Neural cell (in vitro differentiated cells): ENCODE measurements around the gene CXCL5. TPM values are rescaled to one million over a fixed set of nuclear protein-coding genes. Genes with fewer than 3 reads are reported as not detected.

Experiments
- H2AFZ ChIP-seq: fragments of 200-600, 300-800 bp; sonication (generic), shearing (Covaris generic); 2 replicates; pipeline ENCODE4 v1.6.0; 2014; ENCODE audit warnings: low read depth, mild to moderate bottlenecking, antibody characterized with exemption, low read length, moderate library complexity
- H3F3A ChIP-seq: fragments of 200-600 bp; shearing (Covaris generic); 2 replicates; pipeline ENCODE4 v1.6.1; 2016; ENCODE audit warnings: mild to moderate bottlenecking, moderate library complexity, mixed read lengths, antibody characterized with exemption, low read length; ENCODE audit not compliant: insufficient read depth, poor library complexity, severe bottlenecking
- H3K27ac ChIP-seq: fragments of 200-600, 300-800 bp; sonication (generic), shearing (Covaris generic); 2 replicates; pipeline ENCODE4 v1.5.1; 2014; ENCODE audit warnings: mild to moderate bottlenecking, low read length, moderate library complexity
- H3K27me3 ChIP-seq: fragments of 300-800, 200-600 bp; sonication (generic), shearing (Covaris generic); 2 replicates; pipeline ENCODE4 v1.6.0; 2014; ENCODE audit warnings: mild to moderate bottlenecking, low read depth, low read length, moderate library complexity; ENCODE audit not compliant: insufficient read depth
- H3K36me3 ChIP-seq: fragments of 300-800, 200-600 bp; sonication (generic), shearing (Covaris generic); 2 replicates; pipeline ENCODE4 v1.5.1; 2014; ENCODE audit warnings: mild to moderate bottlenecking, antibody characterized with exemption, low read length, moderate library complexity; ENCODE audit not compliant: insufficient read depth
- H3K4me2 ChIP-seq: fragments of 300-800, 200-600 bp; sonication (generic), shearing (Covaris generic); 2 replicates; pipeline ENCODE4 v1.6.0; 2014; ENCODE audit warnings: mild to moderate bottlenecking, low read length
- H3K4me3 ChIP-seq: fragments of 300-800, 200-600 bp; sonication (generic), shearing (Covaris generic); 2 replicates; pipeline ENCODE4 v1.5.1; 2014; ENCODE audit warnings: mild to moderate bottlenecking, low read length, moderate library complexity
- H3K79me2 ChIP-seq: fragments of 200-600 bp; shearing (Covaris generic); replicated peaks from 2 replicates; pipeline ENCODE4 v1.6.0; 2014; ENCODE audit warnings: mild to moderate bottlenecking, low read length, moderate library complexity; ENCODE audit not compliant: insufficient read depth
- H3K9ac ChIP-seq: fragments of 300-800, 200-600 bp; sonication (generic), shearing (Covaris generic); 2 replicates; pipeline ENCODE4 v1.6.1; 2016; ENCODE audit warnings: mild to moderate bottlenecking, low read length, mixed read lengths
- H3K9me2 ChIP-seq: fragments of 200-600 bp; shearing (Covaris generic); 2 replicates; pipeline ENCODE4 v1.6.1; 2016; ENCODE audit warnings: mild to moderate bottlenecking, low read length, mixed read lengths; ENCODE audit not compliant: insufficient read depth
- H3K9me3 ChIP-seq: fragments of 200-600, 300-800 bp; sonication (generic), shearing (Covaris generic); 2 replicates; pipeline ENCODE4 v1.6.1; 2016; ENCODE audit warnings: mild to moderate bottlenecking, mixed run types, low read length, moderate library complexity, mixed read lengths
- H4K20me1 ChIP-seq: fragments of 200-600 bp; shearing (Covaris generic); 2 replicates; pipeline ENCODE4 v1.6.1; 2016; ENCODE audit warnings: mild to moderate bottlenecking, mixed run types; ENCODE audit not compliant: insufficient read depth
- EP300 ChIP-seq: fragments of 450-650 bp; conservative IDR thresholded peaks from 2 replicates; pipeline ENCODE4 v1.6.1; 2014; ENCODE audit warnings: antibody characterized with exemption, mild to moderate bottlenecking, moderate library complexity; ENCODE audit not compliant: poor library complexity, severe bottlenecking
- EZH2 ChIP-seq: fragments of 200-600, 300-800 bp; shearing (Covaris generic), sonication (generic); IDR thresholded peaks from 2 replicates; pipeline ENCODE4 v1.6.1; 2014; ENCODE audit warnings: antibody characterized with exemption, low read length, borderline replicate concordance, mild to moderate bottlenecking; ENCODE audit not compliant: insufficient read depth, poor library complexity, severe bottlenecking
- MXI1 ChIP-seq: fragments of 450-650 bp; conservative IDR thresholded peaks from 2 replicates; pipeline ENCODE4 v1.6.1; 2014; ENCODE audit warnings: antibody characterized with exemption, mild to moderate bottlenecking; ENCODE audit not compliant: poor library complexity, severe bottlenecking
- POLR2AphosphoS5 ChIP-seq: IDR thresholded peaks from 2 replicates; pipeline ENCODE4 v1.6.1; 2012
- RAD21 ChIP-seq: fragments of 450-650 bp; conservative IDR thresholded peaks from 2 replicates; pipeline ENCODE4 v1.6.1; 2014; ENCODE audit warnings: antibody characterized with exemption, mild to moderate bottlenecking, moderate library complexity
- SMC3 ChIP-seq: fragments of 450-650 bp; conservative IDR thresholded peaks from 2 replicates; pipeline ENCODE4 v1.6.1; 2014; ENCODE audit warnings: antibody characterized with exemption, mild to moderate bottlenecking, moderate library complexity; ENCODE audit not compliant: poor library complexity
- TAF1 ChIP-seq: IDR thresholded peaks from 2 replicates; pipeline ENCODE4 v1.6.1; 2012; ENCODE audit warnings: low read depth
- polyA plus RNA-seq: library from polyadenylated mRNA; depleted of rRNA; stranded (reverse); fragments of >200 nt; gene quantifications from 2 replicates; pipeline ENCODE4 v1.2.3, GENCODE V29; 2014
- TF ChIP-seq, protein P1 (sequence below): fragments of 450-650 bp; IDR thresholded peaks from 2 replicates; pipeline ENCODE4 v1.5.1; 2014; ENCODE audit warnings: antibody characterized with exemption, mild to moderate bottlenecking, moderate library complexity; ENCODE audit not compliant: poor library complexity, severe bottlenecking
- TF ChIP-seq, protein P2 (sequence below): IDR thresholded peaks from 2 replicates; pipeline ENCODE4 v1.6.1; 2012; ENCODE audit warnings: borderline replicate concordance

CXCL5 gene
- polyA plus RNA-seq, 1 donor from 2014 or later: not detected

DNA sequence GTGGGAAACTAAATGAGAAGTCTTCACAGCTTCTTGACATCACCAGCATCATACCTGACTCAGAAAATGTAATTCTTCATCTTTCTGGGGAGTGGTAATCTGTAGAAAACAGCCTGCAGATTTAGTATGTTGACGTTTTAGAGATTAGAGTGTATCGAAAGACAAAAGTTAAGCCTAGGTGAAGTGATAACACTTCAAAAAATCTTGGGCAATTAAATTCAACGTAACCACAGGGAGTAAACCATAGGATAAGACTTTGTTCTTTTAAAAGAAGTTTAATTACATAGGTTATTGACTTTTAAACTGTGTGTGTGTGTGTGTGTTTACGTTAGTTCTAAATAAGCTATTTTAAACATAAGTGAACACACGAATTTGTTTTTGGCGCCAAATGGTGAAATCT is 1.8 kb upstream of the CXCL5 start:
- TF ChIP-seq SMC3: no peak
- TF ChIP-seq RAD21: no peak
- TF ChIP-seq, protein P1, sequence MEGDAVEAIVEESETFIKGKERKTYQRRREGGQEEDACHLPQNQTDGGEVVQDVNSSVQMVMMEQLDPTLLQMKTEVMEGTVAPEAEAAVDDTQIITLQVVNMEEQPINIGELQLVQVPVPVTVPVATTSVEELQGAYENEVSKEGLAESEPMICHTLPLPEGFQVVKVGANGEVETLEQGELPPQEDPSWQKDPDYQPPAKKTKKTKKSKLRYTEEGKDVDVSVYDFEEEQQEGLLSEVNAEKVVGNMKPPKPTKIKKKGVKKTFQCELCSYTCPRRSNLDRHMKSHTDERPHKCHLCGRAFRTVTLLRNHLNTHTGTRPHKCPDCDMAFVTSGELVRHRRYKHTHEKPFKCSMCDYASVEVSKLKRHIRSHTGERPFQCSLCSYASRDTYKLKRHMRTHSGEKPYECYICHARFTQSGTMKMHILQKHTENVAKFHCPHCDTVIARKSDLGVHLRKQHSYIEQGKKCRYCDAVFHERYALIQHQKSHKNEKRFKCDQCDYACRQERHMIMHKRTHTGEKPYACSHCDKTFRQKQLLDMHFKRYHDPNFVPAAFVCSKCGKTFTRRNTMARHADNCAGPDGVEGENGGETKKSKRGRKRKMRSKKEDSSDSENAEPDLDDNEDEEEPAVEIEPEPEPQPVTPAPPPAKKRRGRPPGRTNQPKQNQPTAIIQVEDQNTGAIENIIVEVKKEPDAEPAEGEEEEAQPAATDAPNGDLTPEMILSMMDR: no peak
- no peak for TF ChIP-seq POLR2AphosphoS5
- no peak for TF ChIP-seq EZH2
- TF ChIP-seq, protein P2, sequence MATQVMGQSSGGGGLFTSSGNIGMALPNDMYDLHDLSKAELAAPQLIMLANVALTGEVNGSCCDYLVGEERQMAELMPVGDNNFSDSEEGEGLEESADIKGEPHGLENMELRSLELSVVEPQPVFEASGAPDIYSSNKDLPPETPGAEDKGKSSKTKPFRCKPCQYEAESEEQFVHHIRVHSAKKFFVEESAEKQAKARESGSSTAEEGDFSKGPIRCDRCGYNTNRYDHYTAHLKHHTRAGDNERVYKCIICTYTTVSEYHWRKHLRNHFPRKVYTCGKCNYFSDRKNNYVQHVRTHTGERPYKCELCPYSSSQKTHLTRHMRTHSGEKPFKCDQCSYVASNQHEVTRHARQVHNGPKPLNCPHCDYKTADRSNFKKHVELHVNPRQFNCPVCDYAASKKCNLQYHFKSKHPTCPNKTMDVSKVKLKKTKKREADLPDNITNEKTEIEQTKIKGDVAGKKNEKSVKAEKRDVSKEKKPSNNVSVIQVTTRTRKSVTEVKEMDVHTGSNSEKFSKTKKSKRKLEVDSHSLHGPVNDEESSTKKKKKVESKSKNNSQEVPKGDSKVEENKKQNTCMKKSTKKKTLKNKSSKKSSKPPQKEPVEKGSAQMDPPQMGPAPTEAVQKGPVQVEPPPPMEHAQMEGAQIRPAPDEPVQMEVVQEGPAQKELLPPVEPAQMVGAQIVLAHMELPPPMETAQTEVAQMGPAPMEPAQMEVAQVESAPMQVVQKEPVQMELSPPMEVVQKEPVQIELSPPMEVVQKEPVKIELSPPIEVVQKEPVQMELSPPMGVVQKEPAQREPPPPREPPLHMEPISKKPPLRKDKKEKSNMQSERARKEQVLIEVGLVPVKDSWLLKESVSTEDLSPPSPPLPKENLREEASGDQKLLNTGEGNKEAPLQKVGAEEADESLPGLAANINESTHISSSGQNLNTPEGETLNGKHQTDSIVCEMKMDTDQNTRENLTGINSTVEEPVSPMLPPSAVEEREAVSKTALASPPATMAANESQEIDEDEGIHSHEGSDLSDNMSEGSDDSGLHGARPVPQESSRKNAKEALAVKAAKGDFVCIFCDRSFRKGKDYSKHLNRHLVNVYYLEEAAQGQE: no peak
- no peak for TF ChIP-seq TAF1
- no peak for TF ChIP-seq EP300
- TF ChIP-seq MXI1: no peak
- no peaks in the 10 kb centered on the region for H3K9me3 ChIP-seq
- no peaks in the 10 kb centered on the region for H4K20me1 ChIP-seq
- no peaks in the 10 kb centered on the region for H3K36me3 ChIP-seq
- H3F3A ChIP-seq: no peaks in the 10 kb centered on the region
- H2AFZ ChIP-seq: no peak overlapping the region
- H3K9ac ChIP-seq: no peak overlapping the region
- no peaks in the 10 kb centered on the region for H3K79me2 ChIP-seq
- no peak overlapping the region for H3K27ac ChIP-seq
- no peak overlapping the region for H3K4me2 ChIP-seq
- no peaks in the 10 kb centered on the region for H3K9me2 ChIP-seq
- no peak overlapping the region for H3K4me3 ChIP-seq
- H3K27me3 ChIP-seq: peaks cover 22% of the 10 kb centered on the region

DNA sequence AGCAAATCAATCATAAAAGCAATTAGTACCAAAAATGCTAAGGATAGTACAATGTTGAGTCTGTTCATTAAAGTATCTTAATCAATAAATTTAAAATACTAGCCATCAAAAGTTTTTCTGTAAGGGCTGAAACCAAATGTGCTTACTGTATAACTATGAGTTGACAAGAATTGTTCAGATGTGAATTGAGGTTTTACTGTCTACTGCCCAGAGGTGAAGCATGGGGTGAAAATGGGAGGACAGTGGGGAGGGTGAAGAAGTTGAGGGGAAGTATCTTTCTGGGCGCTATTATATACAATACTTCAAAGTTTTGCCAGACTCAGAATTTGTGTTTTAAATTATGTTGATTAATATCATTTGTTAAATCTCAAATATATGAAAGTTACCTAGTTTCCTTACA is 6.4 kb downstream of the CXCL5 start:
- Histone ChIP-seq H2AFZ (no peak overlapping the region), H3K79me2 (no peaks in the 10 kb centered on the region), H3K4me3 (no peak overlapping the region), H4K20me1 (no peaks in the 10 kb centered on the region), H3F3A (no peaks in the 10 kb centered on the region), H3K4me2 (no peak overlapping the region), H3K27me3 (peaks cover under 1% of the 10 kb centered on the region), H3K9me3 (no peaks in the 10 kb centered on the region), H3K9ac (no peak overlapping the region), H3K36me3 (no peaks in the 10 kb centered on the region), H3K27ac (no peak overlapping the region), H3K9me2 (no peaks in the 10 kb centered on the region)
- no peak for TF ChIP-seq MXI1
- no peak for TF ChIP-seq SMC3
- TF ChIP-seq, protein P1: no peak
- TF ChIP-seq RAD21: no peak
- no peak for TF ChIP-seq EZH2
- TF ChIP-seq POLR2AphosphoS5: no peak
- TF ChIP-seq EP300: no peak
- TF ChIP-seq, protein P2: no peak
- no peak for TF ChIP-seq TAF1
